ENCODE data around the gene VWA8. TPM values are rescaled to one million over a fixed set of nuclear protein-coding genes. Genes with fewer than 3 reads are reported as not detected.

VWA8 gene
- total and polyA plus RNA-seq, 4 donors = 7.1 to 50.3 (median 12.4) TPM

DNA sequence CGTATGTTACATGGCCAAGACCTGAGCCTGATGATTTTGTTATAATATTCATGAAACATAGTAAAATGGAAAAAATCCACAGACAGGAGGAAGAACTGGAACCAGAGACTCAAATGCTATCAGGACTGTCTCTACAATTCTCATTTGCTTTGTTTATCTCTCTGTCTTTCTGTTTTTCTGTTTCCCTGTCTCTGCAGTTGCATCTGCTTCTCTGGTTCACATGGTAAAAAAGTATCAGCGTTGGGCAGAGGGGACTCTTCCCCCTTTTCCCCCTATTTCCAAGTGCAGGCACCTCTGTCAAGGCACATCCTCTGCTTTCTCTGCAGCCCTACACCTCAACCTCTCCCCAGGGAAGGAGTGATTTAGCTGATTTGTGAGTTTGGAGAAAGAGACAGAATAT, 41.2 kb upstream of the VWA8 start:
- H3K4me3 ChIP-seq (ENCODE audit: low read depth in 1 of 3, low read length in 3 of 3) = no peak overlapping the region
- no peaks in the 10 kb centered on the region for H3K9me3 ChIP-seq (ENCODE audit: control insufficient read depth in 4 of 4, low read length in 3 of 4)
- no peak for DNase-seq (ENCODE audit: low spot score)
- WGBS = 88% methylated on average over 2 of the region's 2 CpGs
- H3K36me3 ChIP-seq (ENCODE audit: control insufficient read depth in 4 of 4, insufficient read depth in 3 of 4, low read depth in 1 of 4, low read length in 3 of 4) = no peaks in the 10 kb centered on the region
- no peak overlapping the region for H3K27ac ChIP-seq (ENCODE audit: low read depth in 1 of 2, low read length in 2 of 2)
- TF ChIP-seq, protein P1, sequence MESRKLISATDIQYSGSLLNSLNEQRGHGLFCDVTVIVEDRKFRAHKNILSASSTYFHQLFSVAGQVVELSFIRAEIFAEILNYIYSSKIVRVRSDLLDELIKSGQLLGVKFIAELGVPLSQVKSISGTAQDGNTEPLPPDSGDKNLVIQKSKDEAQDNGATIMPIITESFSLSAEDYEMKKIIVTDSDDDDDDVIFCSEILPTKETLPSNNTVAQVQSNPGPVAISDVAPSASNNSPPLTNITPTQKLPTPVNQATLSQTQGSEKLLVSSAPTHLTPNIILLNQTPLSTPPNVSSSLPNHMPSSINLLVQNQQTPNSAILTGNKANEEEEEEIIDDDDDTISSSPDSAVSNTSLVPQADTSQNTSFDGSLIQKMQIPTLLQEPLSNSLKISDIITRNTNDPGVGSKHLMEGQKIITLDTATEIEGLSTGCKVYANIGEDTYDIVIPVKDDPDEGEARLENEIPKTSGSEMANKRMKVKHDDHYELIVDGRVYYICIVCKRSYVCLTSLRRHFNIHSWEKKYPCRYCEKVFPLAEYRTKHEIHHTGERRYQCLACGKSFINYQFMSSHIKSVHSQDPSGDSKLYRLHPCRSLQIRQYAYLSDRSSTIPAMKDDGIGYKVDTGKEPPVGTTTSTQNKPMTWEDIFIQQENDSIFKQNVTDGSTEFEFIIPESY (IDR thresholded peaks at IDR 0.05) = no peak
- TF ChIP-seq HNF4A (conservative IDR thresholded peaks at IDR 0.05) = no peak
- no peak for TF ChIP-seq JUND (IDR thresholded peaks at IDR 0.05)
- H3K9ac ChIP-seq (ENCODE audit: low read depth in 1 of 2, low read length in 2 of 2) = no peak overlapping the region
- H3K4me1 ChIP-seq (ENCODE audit: control insufficient read depth in 4 of 4, insufficient read depth in 4 of 4, low read length in 3 of 4) = no peaks in the 10 kb centered on the region
- no peaks in the 10 kb centered on the region for H3K27me3 ChIP-seq (ENCODE audit: control insufficient read depth in 4 of 4, insufficient read depth in 4 of 4, low read length in 3 of 4)

DNA sequence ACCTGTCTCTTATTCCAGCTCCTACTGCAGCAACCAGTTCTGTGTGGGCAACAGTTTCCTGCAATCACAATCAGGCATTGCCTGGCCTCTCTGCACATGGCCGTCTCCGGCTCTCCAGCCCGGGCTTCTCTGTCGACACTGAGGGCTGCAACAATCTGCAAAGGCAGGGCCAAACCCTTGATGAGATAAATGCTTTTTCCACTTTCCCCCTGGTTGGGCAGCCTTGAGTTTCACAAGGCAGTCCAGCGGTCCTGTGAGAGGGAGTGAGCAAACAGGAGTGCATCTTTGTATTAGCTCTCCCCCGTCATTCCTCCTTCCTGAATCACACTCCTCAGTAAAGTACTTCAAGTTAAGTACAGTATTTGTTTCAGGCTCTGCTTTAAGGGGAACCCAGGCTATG, 40.7 kb upstream of the VWA8 start:
- 62% methylated on average over 6 of the region's 6 CpGs for WGBS
- Histone ChIP-seq H3K27me3 (ENCODE audit: control insufficient read depth in 4 of 4, insufficient read depth in 4 of 4, low read length in 3 of 4) (no peaks in the 10 kb centered on the region), H3K4me3 (ENCODE audit: low read depth in 1 of 3, low read length in 3 of 3) (no peak overlapping the region), H3K36me3 (ENCODE audit: control insufficient read depth in 4 of 4, insufficient read depth in 3 of 4, low read depth in 1 of 4, low read length in 3 of 4) (no peaks in the 10 kb centered on the region), H3K9ac (ENCODE audit: low read depth in 1 of 2, low read length in 2 of 2) (no peak overlapping the region), H3K27ac (ENCODE audit: low read depth in 1 of 2, low read length in 2 of 2) (no peak overlapping the region), H3K4me1 (ENCODE audit: control insufficient read depth in 4 of 4, insufficient read depth in 4 of 4, low read length in 3 of 4) (no peaks in the 10 kb centered on the region), H3K9me3 (ENCODE audit: control insufficient read depth in 4 of 4, low read length in 3 of 4) (no peaks in the 10 kb centered on the region)
- TF ChIP-seq HNF4A (conservative IDR thresholded peaks at IDR 0.05) = no peak
- no peak for TF ChIP-seq YY1 (IDR thresholded peaks at IDR 0.05)
- TF ChIP-seq, protein P2, sequence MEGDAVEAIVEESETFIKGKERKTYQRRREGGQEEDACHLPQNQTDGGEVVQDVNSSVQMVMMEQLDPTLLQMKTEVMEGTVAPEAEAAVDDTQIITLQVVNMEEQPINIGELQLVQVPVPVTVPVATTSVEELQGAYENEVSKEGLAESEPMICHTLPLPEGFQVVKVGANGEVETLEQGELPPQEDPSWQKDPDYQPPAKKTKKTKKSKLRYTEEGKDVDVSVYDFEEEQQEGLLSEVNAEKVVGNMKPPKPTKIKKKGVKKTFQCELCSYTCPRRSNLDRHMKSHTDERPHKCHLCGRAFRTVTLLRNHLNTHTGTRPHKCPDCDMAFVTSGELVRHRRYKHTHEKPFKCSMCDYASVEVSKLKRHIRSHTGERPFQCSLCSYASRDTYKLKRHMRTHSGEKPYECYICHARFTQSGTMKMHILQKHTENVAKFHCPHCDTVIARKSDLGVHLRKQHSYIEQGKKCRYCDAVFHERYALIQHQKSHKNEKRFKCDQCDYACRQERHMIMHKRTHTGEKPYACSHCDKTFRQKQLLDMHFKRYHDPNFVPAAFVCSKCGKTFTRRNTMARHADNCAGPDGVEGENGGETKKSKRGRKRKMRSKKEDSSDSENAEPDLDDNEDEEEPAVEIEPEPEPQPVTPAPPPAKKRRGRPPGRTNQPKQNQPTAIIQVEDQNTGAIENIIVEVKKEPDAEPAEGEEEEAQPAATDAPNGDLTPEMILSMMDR (IDR thresholded peaks at IDR 0.05; ENCODE audit: low read depth, low read length, missing input control) = no peak
- no peak for TF ChIP-seq RAD21 (IDR thresholded peaks at IDR 0.05)
- no peak for TF ChIP-seq RXRA (IDR thresholded peaks at IDR 0.05)
- TF ChIP-seq NR2F2 (IDR thresholded peaks at IDR 0.05) = no peak
- no peak for TF ChIP-seq SP1 (IDR thresholded peaks at IDR 0.05)
- TF ChIP-seq HNF4G (IDR thresholded peaks at IDR 0.05) = no peak
- TF ChIP-seq GABPA (IDR thresholded peaks at IDR 0.05 in 1 of 2, conservative IDR thresholded peaks at IDR 0.05 in 1 of 2) = no peak
- TF ChIP-seq FOXA2 (IDR thresholded peaks at IDR 0.05) = no peak
- TF ChIP-seq, protein P1 (IDR thresholded peaks at IDR 0.05) = no peak
- TF ChIP-seq TAF1 (conservative IDR thresholded peaks at IDR 0.05) = no peak
- TF ChIP-seq, protein P3, sequence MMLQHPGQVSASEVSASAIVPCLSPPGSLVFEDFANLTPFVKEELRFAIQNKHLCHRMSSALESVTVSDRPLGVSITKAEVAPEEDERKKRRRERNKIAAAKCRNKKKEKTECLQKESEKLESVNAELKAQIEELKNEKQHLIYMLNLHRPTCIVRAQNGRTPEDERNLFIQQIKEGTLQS (IDR thresholded peaks at IDR 0.05) = no peak
- TF ChIP-seq, protein P4, sequence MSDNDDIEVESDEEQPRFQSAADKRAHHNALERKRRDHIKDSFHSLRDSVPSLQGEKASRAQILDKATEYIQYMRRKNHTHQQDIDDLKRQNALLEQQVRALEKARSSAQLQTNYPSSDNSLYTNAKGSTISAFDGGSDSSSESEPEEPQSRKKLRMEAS (IDR thresholded peaks at IDR 0.05) = no peak
- TF ChIP-seq, protein P5, sequence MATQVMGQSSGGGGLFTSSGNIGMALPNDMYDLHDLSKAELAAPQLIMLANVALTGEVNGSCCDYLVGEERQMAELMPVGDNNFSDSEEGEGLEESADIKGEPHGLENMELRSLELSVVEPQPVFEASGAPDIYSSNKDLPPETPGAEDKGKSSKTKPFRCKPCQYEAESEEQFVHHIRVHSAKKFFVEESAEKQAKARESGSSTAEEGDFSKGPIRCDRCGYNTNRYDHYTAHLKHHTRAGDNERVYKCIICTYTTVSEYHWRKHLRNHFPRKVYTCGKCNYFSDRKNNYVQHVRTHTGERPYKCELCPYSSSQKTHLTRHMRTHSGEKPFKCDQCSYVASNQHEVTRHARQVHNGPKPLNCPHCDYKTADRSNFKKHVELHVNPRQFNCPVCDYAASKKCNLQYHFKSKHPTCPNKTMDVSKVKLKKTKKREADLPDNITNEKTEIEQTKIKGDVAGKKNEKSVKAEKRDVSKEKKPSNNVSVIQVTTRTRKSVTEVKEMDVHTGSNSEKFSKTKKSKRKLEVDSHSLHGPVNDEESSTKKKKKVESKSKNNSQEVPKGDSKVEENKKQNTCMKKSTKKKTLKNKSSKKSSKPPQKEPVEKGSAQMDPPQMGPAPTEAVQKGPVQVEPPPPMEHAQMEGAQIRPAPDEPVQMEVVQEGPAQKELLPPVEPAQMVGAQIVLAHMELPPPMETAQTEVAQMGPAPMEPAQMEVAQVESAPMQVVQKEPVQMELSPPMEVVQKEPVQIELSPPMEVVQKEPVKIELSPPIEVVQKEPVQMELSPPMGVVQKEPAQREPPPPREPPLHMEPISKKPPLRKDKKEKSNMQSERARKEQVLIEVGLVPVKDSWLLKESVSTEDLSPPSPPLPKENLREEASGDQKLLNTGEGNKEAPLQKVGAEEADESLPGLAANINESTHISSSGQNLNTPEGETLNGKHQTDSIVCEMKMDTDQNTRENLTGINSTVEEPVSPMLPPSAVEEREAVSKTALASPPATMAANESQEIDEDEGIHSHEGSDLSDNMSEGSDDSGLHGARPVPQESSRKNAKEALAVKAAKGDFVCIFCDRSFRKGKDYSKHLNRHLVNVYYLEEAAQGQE (IDR thresholded peaks at IDR 0.05) = no peak
- TF ChIP-seq EGR1 (IDR thresholded peaks at IDR 0.05; ENCODE audit: low read depth in 2 of 2) = no peak
- no peak for DNase-seq (ENCODE audit: low spot score)
